K562 (cell line): ENCODE data around the gene AAMP. TPM values are rescaled to one million over a fixed set of nuclear protein-coding genes. Genes with fewer than 3 reads are reported as not detected.

ENCODE experiments used
- ARID2 ChIP-seq: fragments of 450-650 bp; IDR thresholded peaks from 2 replicates; pipeline ENCODE4 v1.6.1; 2017; ENCODE audit warnings: antibody characterized with exemption, mild to moderate bottlenecking
- ARID3B ChIP-seq: fragments of 250-450 bp; sonication (Bioruptor Pico); IDR thresholded peaks from 2 replicates; pipeline ENCODE4 v1.4.0; 2020; ENCODE audit warnings: borderline replicate concordance
- ARNT ChIP-seq, 2 experiments: fragments of 450-650 bp; IDR thresholded peaks; 2 replicates each; pipeline ENCODE4 v1.6.1; 2016; ENCODE audit warnings: mild to moderate bottlenecking in 1 of 2
- ATF1 ChIP-seq, 2 experiments: fragments of 450-650 bp in 1 of 2; IDR thresholded peaks; 2 replicates each; pipeline ENCODE4 v1.6.1; 2016; ENCODE audit warnings: missing compliant biosample characterization in 1 of 2, missing genetic modification characterization in 1 of 2
- ATF7 ChIP-seq: fragments of 450-650 bp; IDR thresholded peaks from 2 replicates; pipeline ENCODE4 v1.7.1; 2014; ENCODE audit warnings: mild to moderate bottlenecking, moderate library complexity
- CBX3 ChIP-seq, 2 experiments: IDR thresholded peaks; 1 replicate in 1 of 2; 2 replicates in 1 of 2; pipeline ENCODE4 v1.6.1; 2012; ENCODE audit warnings: inconsistent platforms in 2 of 2, low read length in 2 of 2, borderline replicate concordance in 1 of 2, control low read depth in 1 of 2
- EP400 ChIP-seq: fragments of 450-650 bp; IDR thresholded peaks from 2 replicates; pipeline ENCODE4 v1.6.1; 2017; ENCODE audit warnings: antibody characterized with exemption, mild to moderate bottlenecking, moderate library complexity
- ESRRA ChIP-seq: fragments of 450-650 bp; IDR thresholded peaks from 2 replicates; pipeline ENCODE4 v1.6.1; 2014; ENCODE audit warnings: low read depth, mild to moderate bottlenecking, moderate library complexity, borderline replicate concordance
- MAZ ChIP-seq, 2 experiments: fragments of 450-650 bp in 1 of 2; sonication (generic) in 1 of 2; formaldehyde crosslinking; IDR thresholded peaks in 1 of 2; conservative IDR thresholded peaks in 1 of 2; 2 replicates each; pipeline versions ENCODE4 v1.4.0 to v1.5.0; 2020; ENCODE audit warnings: mild to moderate bottlenecking in 1 of 2, missing genetic modification reagents in 1 of 2
- MTA3 ChIP-seq: fragments of 450-650 bp; formaldehyde crosslinking; IDR thresholded peaks from 2 replicates; pipeline ENCODE4 v1.6.1; 2017; ENCODE audit warnings: mild to moderate bottlenecking, borderline replicate concordance
- PKNOX1 ChIP-seq: fragments of 450-650 bp; IDR thresholded peaks from 2 replicates; pipeline ENCODE4 v1.6.1; 2016
- RAD21 ChIP-seq, 2 experiments: fragments of 250-450 bp in 1 of 2; fragments of 450-650 bp in 1 of 2; sonication (Bioruptor Pico) in 1 of 2; formaldehyde crosslinking in 1 of 2; IDR thresholded peaks in 1 of 2; conservative IDR thresholded peaks in 1 of 2; 2 replicates each; pipeline versions ENCODE4 v1.4.0 to v1.8.0; 2020 to 2022; ENCODE audit warnings: mild to moderate bottlenecking in 2 of 2, moderate library complexity in 1 of 2
- RB1 ChIP-seq: fragments of 450-650 bp; IDR thresholded peaks from 2 replicates; pipeline ENCODE4 v1.6.1; 2017; ENCODE audit warnings: low read depth, mild to moderate bottlenecking
- SMC3 ChIP-seq: conservative IDR thresholded peaks from 2 replicates; pipeline ENCODE4 v1.6.1; 2011; ENCODE audit warnings: low read depth, low read length, improper control_type of control experiment; ENCODE audit not compliant: insufficient read depth
- TOE1 ChIP-seq, 2 experiments: fragments of 450-650 bp in 1 of 2; sonication (generic) in 1 of 2; formaldehyde crosslinking in 1 of 2; IDR thresholded peaks; 2 replicates each; pipeline versions ENCODE4 v1.7.1 to v1.8.0; 2016 to 2022; ENCODE audit warnings: borderline replicate concordance in 2 of 2, mild to moderate bottlenecking in 2 of 2, antibody characterized with exemption in 1 of 2, inconsistent platforms in 1 of 2, low read depth in 1 of 2, missing genetic modification reagents in 1 of 2, moderate library complexity in 1 of 2
- polyA plus RNA-seq, 8 experiments: library from polyadenylated mRNA; depleted of rRNA in 4 of 8; stranded (reverse) in 5 of 8; unstranded in 3 of 8; fragments of >200 nt; fragmentation: Nextera tagmentation in 2 of 8; fragmentation: Illumina TruSeq in 1 of 8; extraction: Ambion mirVana in 2 of 8; extraction: Trizol in 1 of 8; gene quantifications; 2 replicates each; pipeline versions ENCODE4 v1.2.1 to v1.2.3, GENCODE V29; 2011 to 2014; ENCODE audit warnings: inconsistent platforms in 1 of 8, missing spikeins in 1 of 8
- total RNA-seq, 7 experiments: library from RNA; depleted of rRNA in 6 of 7; stranded (reverse); fragments of >200 nt in 6 of 7; fragmentation: Illumina TruSeq in 2 of 7; extraction: Trizol in 2 of 7; gene quantifications; 2 replicates each; pipeline versions ENCODE4 v1.2.1 to v1.2.3, GENCODE V29; 2011 to 2021; ENCODE audit warnings: low replicate concordance in 1 of 7
- TF ChIP-seq, protein P1 (sequence below): IDR thresholded peaks from 2 replicates; pipeline ENCODE4 v1.6.1; 2012; ENCODE audit warnings: low read depth, low read length, improper control_type of control experiment, borderline replicate concordance
- TF ChIP-seq, protein P2 (sequence below), 3 experiments: IDR thresholded peaks in 2 of 3; conservative IDR thresholded peaks in 1 of 3; 2 replicates each; pipeline ENCODE4 v1.5.1; 2011 to 2012; ENCODE audit warnings: low read length in 3 of 3, mild to moderate bottlenecking in 3 of 3, control low read depth in 2 of 3, improper control_type of control experiment in 1 of 3, inconsistent platforms in 1 of 3, low read depth in 1 of 3, mixed read lengths in 1 of 3, moderate library complexity in 1 of 3; ENCODE audit not compliant: insufficient read depth in 2 of 3

AAMP gene
- total and polyA plus RNA-seq, 9 of the 15 experiments (the other 6 are each of a cell fraction or from before 2014, with no cell fraction given): 5.7 to 197 (median 94.1) TPM

DNA sequence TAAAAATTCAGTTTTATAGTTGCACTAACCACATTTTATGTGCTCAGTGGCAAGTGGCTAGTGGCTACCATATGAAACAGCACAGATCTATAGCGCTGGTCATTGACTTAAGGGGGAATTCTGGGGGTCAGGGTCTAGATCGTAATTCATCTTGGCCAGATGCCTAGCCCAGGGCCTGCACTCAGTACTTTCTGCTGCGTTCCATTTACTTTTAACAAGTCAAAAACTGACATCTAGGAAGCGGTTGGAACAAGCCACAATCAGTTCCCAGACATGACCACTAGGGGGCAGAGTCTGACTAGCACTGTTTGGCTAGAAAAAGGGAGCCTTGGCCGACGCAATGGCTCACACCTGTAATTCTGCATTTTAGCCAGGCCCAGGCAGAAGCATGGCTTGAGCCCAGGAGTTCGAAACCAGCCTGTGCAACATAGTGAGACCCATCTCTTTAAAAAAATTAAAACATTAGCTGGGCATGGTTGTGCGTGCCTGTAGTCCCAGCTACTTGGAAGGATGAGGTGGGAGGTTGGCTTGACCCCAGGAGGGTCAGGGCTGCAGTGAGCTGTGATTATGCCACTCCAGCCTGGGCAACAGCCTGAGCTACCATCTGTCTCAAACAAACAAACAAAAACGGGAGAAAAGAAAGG lies 31.4 kb upstream of the AAMP start (continued):
- TF ChIP-seq, protein P1, sequence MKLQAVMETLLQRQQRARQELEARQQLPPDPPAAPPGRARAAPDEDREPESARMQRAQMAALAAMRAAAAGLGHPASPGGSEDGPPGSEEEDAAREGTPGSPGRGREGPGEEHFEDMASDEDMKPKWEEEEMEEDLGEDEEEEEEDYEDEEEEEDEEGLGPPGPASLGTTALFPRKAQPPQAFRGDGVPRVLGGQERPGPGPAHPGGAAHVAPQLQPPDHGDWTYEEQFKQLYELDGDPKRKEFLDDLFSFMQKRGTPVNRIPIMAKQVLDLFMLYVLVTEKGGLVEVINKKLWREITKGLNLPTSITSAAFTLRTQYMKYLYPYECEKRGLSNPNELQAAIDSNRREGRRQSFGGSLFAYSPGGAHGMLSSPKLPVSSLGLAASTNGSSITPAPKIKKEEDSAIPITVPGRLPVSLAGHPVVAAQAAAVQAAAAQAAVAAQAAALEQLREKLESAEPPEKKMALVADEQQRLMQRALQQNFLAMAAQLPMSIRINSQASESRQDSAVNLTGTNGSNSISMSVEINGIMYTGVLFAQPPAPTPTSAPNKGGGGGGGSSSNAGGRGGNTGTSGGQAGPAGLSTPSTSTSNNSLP: no peak
- no peak for TF ChIP-seq ATF1 (CRISPR knock-in tag; IDR thresholded peaks at IDR 0.05)
- TF ChIP-seq ATF1 (tag; IDR thresholded peaks at IDR 0.05): 0 out of 2 replicates have a peak, but pooled peaks have one; percentile 14
- peak; percentile 35; the same call in 1 of the 2 replicates for TF ChIP-seq ATF7
- TF ChIP-seq ARID2: peak; percentile 56
- no peak for TF ChIP-seq ARID3B (CRISPR knock-in tag)
- TF ChIP-seq EP400: 0 out of 2 replicates have a peak, but pooled peaks have one; percentile 15
- TF ChIP-seq PKNOX1: peak; percentile 38
- TF ChIP-seq, protein P2, sequence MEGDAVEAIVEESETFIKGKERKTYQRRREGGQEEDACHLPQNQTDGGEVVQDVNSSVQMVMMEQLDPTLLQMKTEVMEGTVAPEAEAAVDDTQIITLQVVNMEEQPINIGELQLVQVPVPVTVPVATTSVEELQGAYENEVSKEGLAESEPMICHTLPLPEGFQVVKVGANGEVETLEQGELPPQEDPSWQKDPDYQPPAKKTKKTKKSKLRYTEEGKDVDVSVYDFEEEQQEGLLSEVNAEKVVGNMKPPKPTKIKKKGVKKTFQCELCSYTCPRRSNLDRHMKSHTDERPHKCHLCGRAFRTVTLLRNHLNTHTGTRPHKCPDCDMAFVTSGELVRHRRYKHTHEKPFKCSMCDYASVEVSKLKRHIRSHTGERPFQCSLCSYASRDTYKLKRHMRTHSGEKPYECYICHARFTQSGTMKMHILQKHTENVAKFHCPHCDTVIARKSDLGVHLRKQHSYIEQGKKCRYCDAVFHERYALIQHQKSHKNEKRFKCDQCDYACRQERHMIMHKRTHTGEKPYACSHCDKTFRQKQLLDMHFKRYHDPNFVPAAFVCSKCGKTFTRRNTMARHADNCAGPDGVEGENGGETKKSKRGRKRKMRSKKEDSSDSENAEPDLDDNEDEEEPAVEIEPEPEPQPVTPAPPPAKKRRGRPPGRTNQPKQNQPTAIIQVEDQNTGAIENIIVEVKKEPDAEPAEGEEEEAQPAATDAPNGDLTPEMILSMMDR (IDR thresholded peaks at IDR 0.05 in 2 of 3, conservative IDR thresholded peaks at IDR 0.05 in 1 of 3; ENCODE audit: insufficient read depth in 2 of 3, low read depth in 1 of 3, low read length in 3 of 3): peak; percentile 84 to 92 (median 86)
- 0 out of 4 replicates have a peak, but pooled peaks of 1 of the 2 experiments have one; percentile 14 for TF ChIP-seq MAZ (CRISPR knock-in tag; conservative IDR thresholded peaks at IDR 0.05 in 1 of 2, IDR thresholded peaks at IDR 0.05 in 1 of 2)
- TF ChIP-seq MTA3: peak; percentile 35; the same call in 1 of the 2 replicates
- TF ChIP-seq CBX3 (IDR thresholded peaks at IDR 0.05; ENCODE audit: borderline replicate concordance in 1 of 2, low read length in 2 of 2): peak in 1 of 2 experiments; percentile 34; a peak in 1 of 3 replicates
- TF ChIP-seq SMC3: peak; percentile 78
- TF ChIP-seq RB1: peak; percentile 76; the same call in 1 of the 2 replicates
- peak; percentile 26; the same call in 1 of the 2 replicates for TF ChIP-seq TOE1 (IDR thresholded peaks at IDR 0.05; ENCODE audit: borderline replicate concordance)
- no peak for TF ChIP-seq TOE1 (CRISPR knock-in tag; IDR thresholded peaks at IDR 0.05; ENCODE audit: borderline replicate concordance, low read depth)
- TF ChIP-seq ARNT (IDR thresholded peaks at IDR 0.05): 0 out of 4 replicates have a peak, but pooled peaks of 1 of the 2 experiments have one; percentile 54
- 0 out of 2 replicates have a peak, but pooled peaks have one; percentile 12 for TF ChIP-seq ESRRA
- TF ChIP-seq RAD21 (CRISPR knock-in tag; conservative IDR thresholded peaks at IDR 0.05 in 1 of 2, IDR thresholded peaks at IDR 0.05 in 1 of 2): peak; percentile 93 to 94
